ENCODE data around the gene TM4SF4.

TM4SF4 gene

DNA sequence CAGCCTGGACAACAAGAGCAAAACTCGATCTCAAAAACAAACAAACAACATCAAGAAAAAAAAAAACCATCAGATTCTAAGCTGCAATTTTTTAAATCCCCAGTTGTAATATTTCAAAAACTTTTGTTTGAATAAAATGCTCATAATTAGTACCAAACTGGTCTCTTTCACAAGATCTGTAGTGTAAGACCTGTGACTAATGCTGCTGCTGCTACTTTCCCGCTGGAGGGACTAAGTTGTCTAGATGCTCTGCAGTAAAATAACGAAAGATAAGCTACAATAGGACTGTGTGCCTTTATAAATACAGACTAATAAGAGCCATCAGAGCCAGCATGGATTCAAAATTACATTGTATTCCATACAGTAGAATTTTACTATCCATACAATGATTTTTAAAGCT lies 45.4 kb downstream of the TM4SF4 start:
- H3K9me3 ChIP-seq (ENCODE audit: control insufficient read depth, low read length): no peaks in the 10 kb centered on the region
- no peaks in the 10 kb centered on the region for H3K4me1 ChIP-seq (ENCODE audit: control insufficient read depth, insufficient read depth, low read length)
- H3K36me3 ChIP-seq (ENCODE audit: control insufficient read depth, insufficient read depth, low read length, severe bottlenecking): peaks cover 54% of the 10 kb centered on the region
- H3K9ac ChIP-seq (ENCODE audit: low read length): no peak overlapping the region
- peak; percentile 55 for DNase-seq (ENCODE audit: low read depth)
- H3K4me3 ChIP-seq (ENCODE audit: low read length): no peak overlapping the region
- no peaks in the 10 kb centered on the region for H3K27me3 ChIP-seq (replicated peaks; ENCODE audit: control insufficient read depth, insufficient read depth, low read length)

DNA sequence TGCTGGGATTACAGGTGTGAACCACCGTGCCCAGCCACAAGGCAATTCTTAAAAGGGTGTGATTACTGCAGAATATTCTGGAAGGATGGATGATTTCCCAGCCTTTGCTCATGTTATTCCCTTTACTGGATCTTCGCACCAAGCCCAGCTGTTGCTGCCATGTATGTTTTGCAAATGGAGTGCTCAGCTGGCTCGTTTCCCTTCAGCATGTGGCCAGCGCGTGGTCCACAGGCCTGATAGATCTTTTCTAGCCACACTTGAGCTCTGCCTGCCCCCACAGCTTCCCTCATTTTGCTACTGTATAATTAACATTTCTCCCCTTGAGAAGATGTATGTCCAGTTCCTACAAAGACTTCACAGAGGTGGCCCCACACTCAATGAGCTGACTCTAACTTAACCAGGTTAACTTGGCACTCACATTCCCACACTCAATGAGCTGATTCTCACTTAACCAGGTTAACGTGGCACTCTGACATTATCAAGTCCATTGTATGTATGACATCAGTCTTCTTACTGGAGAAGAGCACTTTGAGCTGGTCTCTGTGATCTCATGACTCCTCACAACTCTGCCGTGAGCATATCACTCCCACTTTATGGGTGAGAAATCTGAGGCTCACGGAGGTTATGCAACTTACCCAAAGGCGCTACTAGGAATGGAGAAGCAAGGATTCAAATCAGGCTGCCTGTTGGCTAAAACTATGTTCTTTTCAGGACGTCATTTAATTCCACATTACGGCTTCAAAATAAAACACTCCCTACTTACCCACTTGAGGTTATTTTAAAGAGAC lies 49.2 kb downstream of the TM4SF4 start:
- Histone ChIP-seq H3K4me3 (ENCODE audit: low read length) (no peak overlapping the region), H3K9me3 (ENCODE audit: control insufficient read depth, low read length) (no peaks in the 10 kb centered on the region), H3K27me3 (replicated peaks; ENCODE audit: control insufficient read depth, insufficient read depth, low read length) (no peaks in the 10 kb centered on the region), H3K4me1 (ENCODE audit: control insufficient read depth, insufficient read depth, low read length) (peaks cover 25% of the 10 kb centered on the region), H3K9ac (ENCODE audit: low read length) (no peak overlapping the region), H3K36me3 (ENCODE audit: control insufficient read depth, insufficient read depth, low read length, severe bottlenecking) (peaks cover 55% of the 10 kb centered on the region)
- DNase-seq (ENCODE audit: low read depth): no peak

DNA sequence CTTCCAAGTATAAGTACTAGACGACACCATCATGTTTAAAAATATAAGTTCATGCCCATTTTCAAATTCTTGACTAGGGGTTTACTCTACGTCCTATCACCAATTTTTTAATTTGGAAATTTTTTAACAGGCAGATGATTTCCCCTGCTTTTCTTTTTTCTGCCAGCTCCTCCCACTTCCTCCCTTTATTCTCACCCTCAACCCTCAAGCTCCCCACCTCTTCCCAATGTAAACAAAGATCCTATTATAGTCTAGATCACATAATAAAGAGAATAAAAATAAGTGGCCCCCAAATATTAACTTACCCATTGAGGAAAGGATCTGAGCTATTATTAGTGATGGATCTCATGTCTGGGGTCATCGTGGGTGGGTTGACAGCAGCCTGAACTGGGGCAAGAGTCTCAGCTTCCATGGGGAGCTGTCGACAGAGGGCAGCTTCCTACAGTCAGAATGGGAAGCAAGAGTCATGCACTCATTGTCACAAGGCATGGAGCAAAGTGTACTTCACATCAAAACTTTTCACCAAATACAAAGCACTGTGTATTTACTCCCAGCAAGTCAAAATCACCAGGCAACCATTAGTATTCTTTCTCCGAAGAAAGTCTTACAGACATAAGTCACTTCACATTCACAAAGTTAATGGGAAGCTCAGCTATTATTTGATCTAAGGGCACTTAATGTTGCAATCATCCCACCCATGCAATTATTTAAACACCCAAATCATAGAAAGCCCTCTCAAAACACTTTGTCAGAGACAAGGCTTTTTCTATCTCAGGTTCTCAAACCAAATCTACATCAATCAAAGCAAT lies 53.2 kb downstream of the TM4SF4 start:
- Histone ChIP-seq H3K4me1 (ENCODE audit: control insufficient read depth, insufficient read depth, low read length) (peaks cover 26% of the 10 kb centered on the region), H3K4me3 (ENCODE audit: low read length) (peak overlapping the region; percentile 3), H3K9ac (ENCODE audit: low read length) (peak overlapping the region; percentile 67), H3K36me3 (ENCODE audit: control insufficient read depth, insufficient read depth, low read length, severe bottlenecking) (peaks cover 24% of the 10 kb centered on the region), H3K9me3 (ENCODE audit: control insufficient read depth, low read length) (no peaks in the 10 kb centered on the region), H3K27me3 (replicated peaks; ENCODE audit: control insufficient read depth, insufficient read depth, low read length) (no peaks in the 10 kb centered on the region)
- DNase-seq (ENCODE audit: low read depth): no peak

DNA sequence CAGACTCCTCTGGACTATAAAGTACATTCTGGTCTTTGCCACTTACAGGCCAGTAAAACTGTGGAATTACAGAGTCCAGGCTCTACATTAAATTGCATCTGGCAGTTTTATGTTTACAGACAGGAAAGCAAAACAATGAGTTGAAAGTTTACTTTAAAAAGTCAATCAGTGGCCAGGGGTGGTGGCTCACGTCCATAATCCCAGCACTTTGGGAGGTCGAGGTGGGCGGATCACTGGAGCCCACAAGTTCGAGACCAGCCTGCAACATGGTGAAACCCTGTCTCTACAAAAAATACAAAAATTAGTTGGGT lies 53.8 kb downstream of the TM4SF4 start:
- DNase-seq (ENCODE audit: low read depth): no peak
- Histone ChIP-seq H3K36me3 (ENCODE audit: control insufficient read depth, insufficient read depth, low read length, severe bottlenecking) (peaks cover 24% of the 10 kb centered on the region), H3K4me1 (ENCODE audit: control insufficient read depth, insufficient read depth, low read length) (peaks cover 26% of the 10 kb centered on the region), H3K4me3 (ENCODE audit: low read length) (no peak overlapping the region), H3K9me3 (ENCODE audit: control insufficient read depth, low read length) (no peaks in the 10 kb centered on the region), H3K9ac (ENCODE audit: low read length) (peak overlapping the region; percentile 67), H3K27me3 (replicated peaks; ENCODE audit: control insufficient read depth, insufficient read depth, low read length) (no peaks in the 10 kb centered on the region)

DNA sequence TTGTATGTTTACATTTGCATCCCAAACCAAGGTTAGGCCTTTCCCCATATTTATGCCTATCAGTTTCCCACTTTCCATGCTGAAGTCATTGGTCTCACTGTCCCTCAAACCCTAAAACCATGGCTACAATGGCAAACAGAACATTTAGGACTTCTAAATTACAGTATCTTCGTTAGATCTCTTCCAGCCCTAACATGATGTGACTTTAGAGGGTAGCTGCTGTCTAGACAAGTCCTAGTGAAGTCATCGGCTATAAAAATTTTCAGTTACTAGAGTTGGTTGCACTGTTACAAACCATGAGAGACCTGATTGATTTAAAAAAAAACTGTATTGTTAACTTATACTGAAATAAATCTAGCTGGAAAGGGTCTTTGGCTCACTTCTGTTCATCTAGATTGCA lies 54.6 kb downstream of the TM4SF4 start:
- Histone ChIP-seq H3K4me1 (ENCODE audit: control insufficient read depth, insufficient read depth, low read length) (peaks cover 27% of the 10 kb centered on the region), H3K9ac (ENCODE audit: low read length) (no peak overlapping the region), H3K27me3 (replicated peaks; ENCODE audit: control insufficient read depth, insufficient read depth, low read length) (no peaks in the 10 kb centered on the region), H3K9me3 (ENCODE audit: control insufficient read depth, low read length) (no peaks in the 10 kb centered on the region), H3K4me3 (ENCODE audit: low read length) (no peak overlapping the region), H3K36me3 (ENCODE audit: control insufficient read depth, insufficient read depth, low read length, severe bottlenecking) (peaks cover 16% of the 10 kb centered on the region)
- no peak for DNase-seq (ENCODE audit: low read depth)

DNA sequence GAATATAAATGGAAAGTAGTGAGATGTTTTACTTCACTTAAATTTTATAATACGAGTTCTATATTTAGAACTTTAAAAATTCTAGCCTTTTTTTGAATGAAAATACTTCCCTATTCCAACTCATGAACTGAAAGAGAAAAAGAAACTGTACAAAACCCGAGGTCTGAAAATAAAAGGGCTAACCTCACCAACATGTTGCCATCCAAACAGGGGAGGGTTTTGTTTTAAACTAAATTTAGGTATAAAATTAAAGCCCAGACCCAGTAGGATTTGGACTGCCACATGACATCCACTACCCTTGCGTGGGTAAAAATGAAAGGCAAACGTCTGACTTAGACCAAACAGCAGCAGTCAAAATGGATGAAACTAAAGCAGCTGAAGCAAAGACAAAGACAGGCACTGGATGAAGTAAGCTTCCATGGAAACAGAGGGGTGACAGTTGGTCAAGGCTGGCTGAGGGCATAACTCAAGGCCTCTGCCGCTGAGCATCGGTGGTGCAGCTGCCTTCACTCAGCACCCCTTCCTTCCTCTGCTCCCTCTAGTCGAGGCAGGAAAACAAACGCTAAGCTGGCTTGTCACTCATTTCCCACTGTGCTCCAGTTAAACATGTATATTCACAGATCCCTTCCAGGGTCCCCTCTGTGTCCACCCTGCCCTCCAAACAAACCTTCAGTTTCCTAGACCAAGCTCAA lies 58.1 kb downstream of the TM4SF4 start:
- Histone ChIP-seq H3K9me3 (ENCODE audit: control insufficient read depth, low read length) (no peaks in the 10 kb centered on the region), H3K27me3 (replicated peaks; ENCODE audit: control insufficient read depth, insufficient read depth, low read length) (no peaks in the 10 kb centered on the region), H3K9ac (ENCODE audit: low read length) (peak overlapping the region; percentile 22), H3K4me1 (ENCODE audit: control insufficient read depth, insufficient read depth, low read length) (peaks cover 47% of the 10 kb centered on the region), H3K4me3 (ENCODE audit: low read length) (no peak overlapping the region), H3K36me3 (ENCODE audit: control insufficient read depth, insufficient read depth, low read length, severe bottlenecking) (no peaks in the 10 kb centered on the region)
- no peak for DNase-seq (ENCODE audit: low read depth)

DNA sequence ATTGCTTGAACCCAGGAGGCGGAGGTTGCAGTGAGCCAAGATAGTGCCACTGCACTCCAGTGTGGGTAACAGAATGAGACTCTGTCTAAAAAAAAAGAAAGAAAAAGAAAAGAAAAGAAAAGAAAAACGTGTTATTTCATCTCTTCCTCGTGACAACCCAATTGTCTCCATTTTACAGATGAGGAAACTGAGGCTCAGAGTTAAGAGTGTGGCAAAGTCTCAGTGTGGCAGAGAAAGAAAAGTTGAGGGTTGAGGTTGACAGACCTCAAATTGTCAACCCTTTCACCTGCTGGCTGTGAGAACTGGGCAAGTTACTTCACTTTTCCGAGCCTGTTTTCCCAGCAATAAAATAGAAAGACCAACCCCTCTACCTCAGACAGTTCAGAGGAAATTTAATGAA lies 59.6 kb downstream of the TM4SF4 start:
- H3K27me3 ChIP-seq (replicated peaks; ENCODE audit: control insufficient read depth, insufficient read depth, low read length): no peaks in the 10 kb centered on the region
- peak overlapping the region; percentile 73 for H3K9ac ChIP-seq (ENCODE audit: low read length)
- peak overlapping the region; percentile 39 for H3K4me3 ChIP-seq (ENCODE audit: low read length)
- DNase-seq (ENCODE audit: low read depth): no peak
- H3K9me3 ChIP-seq (ENCODE audit: control insufficient read depth, low read length): no peaks in the 10 kb centered on the region
- H3K36me3 ChIP-seq (ENCODE audit: control insufficient read depth, insufficient read depth, low read length, severe bottlenecking): no peaks in the 10 kb centered on the region
- H3K4me1 ChIP-seq (ENCODE audit: control insufficient read depth, insufficient read depth, low read length): peaks cover 38% of the 10 kb centered on the region

DNA sequence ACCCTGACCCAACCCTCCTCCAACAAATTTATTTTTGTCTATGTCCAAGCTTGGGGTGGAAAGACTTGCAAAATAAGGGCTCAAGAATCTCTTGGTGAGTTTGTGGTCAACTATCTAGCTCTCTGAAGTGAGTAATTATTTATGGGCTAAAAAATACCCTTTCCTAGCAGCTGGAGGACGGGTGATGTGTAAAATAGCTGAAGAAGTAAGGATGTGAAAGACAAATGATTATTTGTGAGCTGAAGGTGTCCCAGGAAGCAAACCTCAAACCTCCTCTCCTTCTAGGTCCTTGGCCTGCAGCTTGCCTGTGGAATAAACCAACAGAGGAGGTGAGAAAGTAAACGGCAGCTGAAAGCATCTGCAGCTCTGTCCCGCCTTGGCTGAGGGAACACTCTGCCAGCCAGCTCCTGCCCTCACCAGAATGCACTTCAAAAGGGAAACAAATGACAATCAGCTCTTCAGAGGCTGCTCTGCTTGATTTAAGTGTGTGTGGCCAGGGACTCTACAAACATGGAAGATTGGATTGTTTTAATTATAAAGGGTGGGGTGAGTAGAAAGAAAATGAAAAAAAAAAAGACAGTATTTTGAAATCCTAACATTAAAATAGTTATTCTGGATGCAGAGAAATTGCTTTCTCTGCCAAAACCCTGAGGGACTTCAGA lies 60.3 kb downstream of the TM4SF4 start:
- H3K9ac ChIP-seq (ENCODE audit: low read length): peak overlapping the region; percentile 73
- no peaks in the 10 kb centered on the region for H3K9me3 ChIP-seq (ENCODE audit: control insufficient read depth, low read length)
- peak; percentile 67 for DNase-seq (ENCODE audit: low read depth)
- no peaks in the 10 kb centered on the region for H3K36me3 ChIP-seq (ENCODE audit: control insufficient read depth, insufficient read depth, low read length, severe bottlenecking)
- peak overlapping the region; percentile 39 for H3K4me3 ChIP-seq (ENCODE audit: low read length)
- peaks cover 45% of the 10 kb centered on the region for H3K4me1 ChIP-seq (ENCODE audit: control insufficient read depth, insufficient read depth, low read length)
- H3K27me3 ChIP-seq (replicated peaks; ENCODE audit: control insufficient read depth, insufficient read depth, low read length): no peaks in the 10 kb centered on the region

DNA sequence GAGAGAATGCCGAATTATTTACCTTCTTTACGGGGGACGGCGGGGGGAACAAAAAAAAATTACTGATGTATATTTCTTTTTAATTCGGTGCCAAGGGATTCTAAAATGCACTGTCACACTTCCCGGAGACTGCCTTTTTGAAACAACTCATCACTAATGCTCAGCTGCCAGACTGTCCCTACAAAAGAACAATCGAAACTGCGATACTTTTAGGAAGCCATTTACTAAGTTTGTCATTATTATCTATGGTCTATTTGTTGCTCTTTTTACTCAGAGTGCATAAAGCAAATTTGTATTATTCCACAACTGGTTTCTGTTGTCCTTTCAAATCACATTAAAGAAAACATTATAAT lies 60.8 kb downstream of the TM4SF4 start:
- Histone ChIP-seq H3K36me3 (ENCODE audit: control insufficient read depth, insufficient read depth, low read length, severe bottlenecking) (no peaks in the 10 kb centered on the region), H3K9me3 (ENCODE audit: control insufficient read depth, low read length) (no peaks in the 10 kb centered on the region), H3K4me1 (ENCODE audit: control insufficient read depth, insufficient read depth, low read length) (peaks cover 50% of the 10 kb centered on the region), H3K9ac (ENCODE audit: low read length) (peak overlapping the region; percentile 73), H3K4me3 (ENCODE audit: low read length) (peak overlapping the region; percentile 39), H3K27me3 (replicated peaks; ENCODE audit: control insufficient read depth, insufficient read depth, low read length) (no peaks in the 10 kb centered on the region)
- no peak for DNase-seq (ENCODE audit: low read depth)

DNA sequence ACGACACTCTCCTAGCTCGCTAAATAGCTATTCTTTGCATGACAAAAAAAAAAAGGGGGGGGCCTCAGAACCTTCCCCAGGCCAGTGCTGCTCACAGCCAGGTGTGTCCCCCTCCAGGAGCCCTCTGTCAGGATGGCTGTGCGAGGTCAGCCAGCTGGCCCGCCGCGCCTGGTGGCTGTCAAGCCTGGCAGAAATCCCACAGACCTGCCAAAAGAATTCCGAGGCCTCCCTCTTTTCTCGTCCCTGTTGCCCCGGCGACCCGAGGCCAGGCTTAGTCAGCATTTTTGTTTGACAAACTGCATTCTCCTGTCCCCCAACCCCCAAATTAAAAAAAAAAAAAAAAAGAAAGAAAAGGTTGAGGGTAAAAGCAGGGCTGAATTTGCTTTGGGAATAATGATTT lies 61.9 kb downstream of the TM4SF4 start:
- Histone ChIP-seq H3K27me3 (replicated peaks; ENCODE audit: control insufficient read depth, insufficient read depth, low read length) (no peaks in the 10 kb centered on the region), H3K36me3 (ENCODE audit: control insufficient read depth, insufficient read depth, low read length, severe bottlenecking) (peaks cover 3% of the 10 kb centered on the region), H3K4me1 (ENCODE audit: control insufficient read depth, insufficient read depth, low read length) (peaks cover 62% of the 10 kb centered on the region), H3K4me3 (ENCODE audit: low read length) (peak overlapping the region; percentile 51), H3K9me3 (ENCODE audit: control insufficient read depth, low read length) (no peaks in the 10 kb centered on the region), H3K9ac (ENCODE audit: low read length) (peak overlapping the region; percentile 30)
- DNase-seq (ENCODE audit: low read depth): no peak

DNA sequence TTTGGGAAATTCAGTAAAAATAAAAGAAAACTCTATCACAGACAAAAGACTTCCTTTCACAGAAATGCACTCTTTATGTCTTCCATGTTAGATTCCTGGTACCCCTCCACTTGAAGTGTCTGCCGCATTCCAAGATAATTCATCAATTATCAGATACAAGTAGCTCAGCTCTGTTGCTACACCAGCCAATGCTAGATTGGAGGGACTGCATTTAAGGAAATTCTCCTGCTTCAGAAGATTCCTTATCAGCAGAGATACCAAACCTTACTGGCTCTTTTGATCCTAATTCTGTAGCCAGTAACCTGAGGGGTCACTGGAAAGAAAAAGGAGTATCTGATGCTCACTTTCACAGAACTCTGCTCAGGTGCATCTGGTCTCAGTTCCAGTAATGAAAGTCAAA lies 63.9 kb downstream of the TM4SF4 start:
- H3K4me3 ChIP-seq (ENCODE audit: low read length): no peak overlapping the region
- H3K36me3 ChIP-seq (ENCODE audit: control insufficient read depth, insufficient read depth, low read length, severe bottlenecking): peaks cover 12% of the 10 kb centered on the region
- no peaks in the 10 kb centered on the region for H3K9me3 ChIP-seq (ENCODE audit: control insufficient read depth, low read length)
- no peak overlapping the region for H3K9ac ChIP-seq (ENCODE audit: low read length)
- DNase-seq (ENCODE audit: low read depth): no peak
- peaks cover 63% of the 10 kb centered on the region for H3K4me1 ChIP-seq (ENCODE audit: control insufficient read depth, insufficient read depth, low read length)
- no peaks in the 10 kb centered on the region for H3K27me3 ChIP-seq (replicated peaks; ENCODE audit: control insufficient read depth, insufficient read depth, low read length)

Data from adipocyte (in vitro differentiated cells).